Inferior parietal cortex (tissue), 1 donor: Measurements from ENCODE around the gene SLC25A46.
A peak's percentile ranks its signal among the peaks of the same experiment; 100 is the strongest.
"Not testable (repeated sequence)": the region's sequence is repeated elsewhere in the genome, so short reads cannot be mapped to it uniquely, and the experiment has no call there.

Source experiments
- DNase-seq: peaks from one replicate; pipeline ENCODE4 v3.0.0-alpha.2; 2016; ENCODE audit errors: extremely low spot score

Gene SLC25A46

GRCh38 chr5:110738812-110739651 lies at the start of gene SLC25A46:
SLC25A46 (plus strand) TSS chr5:110739007; CDS start chr5:110739120, 113 bp downstream.
- DNase-seq = peak; percentile 98

- DNase-seq = not testable (repeated sequence)
These were observed 48.2 kb upstream of the SLC25A46 start for GRCh38 chr5:110690587-110690986.

GRCh38 chr5:110692669-110693068 lies 46.1 kb upstream of the SLC25A46 start:
- not testable (repeated sequence) for DNase-seq

- DNase-seq = no peak
These were observed 36.5 kb upstream of the SLC25A46 start for GRCh38 chr5:110702300-110702699.

- DNase-seq = no peak
These were observed 36.1 kb upstream of the SLC25A46 start for GRCh38 chr5:110702704-110703103.

- DNase-seq = no peak
These were observed 35.3 kb upstream of the SLC25A46 start for GRCh38 chr5:110703481-110703880.

GRCh38 chr5:110705349-110705748 lies 33.5 kb upstream of the SLC25A46 start:
- DNase-seq = no peak

GRCh38 chr5:110707260-110707844 lies 31.5 kb upstream of the SLC25A46 start:
- no peak for DNase-seq

- DNase-seq = no peak
These were observed 22.3 kb upstream of the SLC25A46 start for GRCh38 chr5:110716247-110717245.

GRCh38 chr5:110718311-110718710 lies 20.5 kb upstream of the SLC25A46 start:
- DNase-seq = no peak

GRCh38 chr5:110726249-110727024 lies 12.4 kb upstream of the SLC25A46 start, which contains the start of gene TMEM232:
TMEM232 (minus strand) TSS chr5:110726671; CDS start chr5:110667352, 59,319 bp downstream.
- peak; percentile 83 for DNase-seq

GRCh38 chr5:110727025-110727314 lies 11.8 kb upstream of the SLC25A46 start:
- DNase-seq = no peak

GRCh38 chr5:110731499-110731898 lies 7.3 kb upstream of the SLC25A46 start:
- DNase-seq = not testable (repeated sequence)

GRCh38 chr5:110734101-110734500 lies 4.7 kb upstream of the SLC25A46 start:
- DNase-seq = no peak

GRCh38 chr5:110735556-110735955 lies 3.3 kb upstream of the SLC25A46 start:
- no peak for DNase-seq

GRCh38 chr5:110736753-110737152 lies 2.1 kb upstream of the SLC25A46 start:
- no peak for DNase-seq

GRCh38 chr5:110738503-110738811 lies 350 bp upstream of the SLC25A46 start:
- no peak for DNase-seq

GRCh38 chr5:110751902-110752762 lies 13.3 kb downstream of the SLC25A46 start:
- DNase-seq = no peak

- DNase-seq = no peak
These were observed 14.1 kb downstream of the SLC25A46 start for GRCh38 chr5:110752953-110753352.

- no peak for DNase-seq
These were observed 14.8 kb downstream of the SLC25A46 start for GRCh38 chr5:110753600-110753999.
